OCI-LY7 (cell line): ENCODE results near the gene MC3R. TPM values are rescaled to one million over a fixed set of nuclear protein-coding genes. Genes with fewer than 3 reads are reported as not detected.

Experiments used
- BruUV-seq: library from RNA; stranded (reverse); fragments of 400-500 nt; replicated peaks from 2 replicates; lab custom pipeline; 2021; lab: Mats Ljungman, UMichigan
- CTCF ChIA-PET: fragments of 300-600 bp; sonication (Branson Sonifier 250); formaldehyde crosslinking; loops from one replicate; lab custom pipeline; 2022; ENCODE audit warnings: antibody characterized with exemption; ENCODE audit not compliant: unreplicated experiment; lab: Charles Lee
- POLR2A ChIA-PET: fragments of 300-600 bp; sonication (Branson Sonifier 250); formaldehyde crosslinking; loops from one replicate; lab custom pipeline; 2022; ENCODE audit warnings: antibody characterized with exemption; lab: Charles Lee
- DNase-seq: peaks from one replicate; pipeline ENCODE4 v3.0.0-alpha.2; 2015; ENCODE audit warnings: low spot score
- H2AFZ ChIP-seq: fragments of 200-600 bp; sonication (generic), shearing (Covaris generic); 2 replicates; pipeline ENCODE4 v1.6.1; 2014; ENCODE audit warnings: mild to moderate bottlenecking, antibody characterized with exemption, low read length, moderate library complexity
- H3K27ac ChIP-seq: fragments of 200-600 bp; sonication (generic); 2 replicates; pipeline ENCODE4 v1.5.1; 2014; ENCODE audit warnings: mixed run types, low read depth, mild to moderate bottlenecking, moderate library complexity, low read length, inconsistent platforms; ENCODE audit not compliant: poor library complexity, severe bottlenecking
- H3K36me3 ChIP-seq: fragments of 200-600 bp; sonication (generic); 2 replicates; pipeline ENCODE4 v1.6.1; 2014; ENCODE audit warnings: mild to moderate bottlenecking, antibody characterized with exemption, low read length, moderate library complexity, mixed read lengths; ENCODE audit not compliant: insufficient read depth
- H3K4me1 ChIP-seq: fragments of 200-600 bp; sonication (generic); 2 replicates; pipeline ENCODE4 v1.5.1; 2014; ENCODE audit warnings: mild to moderate bottlenecking, low read length; ENCODE audit not compliant: insufficient read depth, poor library complexity, severe bottlenecking
- H3K4me2 ChIP-seq: fragments of 200-600 bp; sonication (generic); 2 replicates; pipeline ENCODE4 v1.6.1; 2014; ENCODE audit warnings: mild to moderate bottlenecking, low read length
- H3K4me3 ChIP-seq: fragments of 200-600 bp; sonication (generic); 2 replicates; pipeline ENCODE4 v1.5.1; 2014; ENCODE audit warnings: mild to moderate bottlenecking, low read depth, low read length; ENCODE audit not compliant: poor library complexity, severe bottlenecking
- H3K79me2 ChIP-seq: fragments of 200-600 bp; sonication (generic); 2 replicates; pipeline ENCODE4 v1.6.1; 2016; ENCODE audit warnings: low read depth, mild to moderate bottlenecking, low read length, moderate library complexity, mixed read lengths; ENCODE audit not compliant: insufficient read depth
- H3K9me2 ChIP-seq: fragments of 200-600 bp; sonication (generic); 2 replicates; pipeline ENCODE4 v1.6.1; 2016; ENCODE audit warnings: mild to moderate bottlenecking, low read length, mixed read lengths; ENCODE audit not compliant: insufficient read depth
- H3K9me3 ChIP-seq: fragments of 200-600 bp; sonication (generic); 2 replicates; pipeline ENCODE4 v1.6.1; 2014; ENCODE audit warnings: mild to moderate bottlenecking, mixed run types, low read length, mixed read lengths
- H4K20me1 ChIP-seq: fragments of 200-600 bp; sonication (generic); 2 replicates; pipeline ENCODE4 v1.6.1; 2014; ENCODE audit warnings: mild to moderate bottlenecking, antibody characterized with exemption, low read length, moderate library complexity, mixed read lengths; ENCODE audit not compliant: insufficient read depth
- EZH2phosphoT487 ChIP-seq: fragments of 200-600 bp; sonication (generic); IDR thresholded peaks from 2 replicates; pipeline ENCODE4 v1.6.1; 2018; ENCODE audit warnings: low read depth, borderline replicate concordance, mild to moderate bottlenecking, mixed run types, antibody characterized with exemption, low read length, moderate library complexity, mixed read lengths
- intact Hi-C: fragments of 100-400 bp; cut with micrococcal nuclease; formaldehyde crosslinking; loops from one replicate; pipeline ENCODE4 v1.10.0; 2022; ENCODE audit not compliant: unreplicated experiment
- total RNA-seq, 2 experiments: library from RNA; depleted of rRNA in 1 of 2; stranded (reverse); fragments of >200 nt in 1 of 2; shearing (Covaris generic) in 1 of 2; gene quantifications; 2 replicates each; pipeline ENCODE4 v1.2.3, GENCODE V29; 2014 to 2022
- TF ChIP-seq, protein P1 (sequence below): fragments of 200-600 bp; sonication (generic); conservative IDR thresholded peaks from 2 replicates; pipeline ENCODE4 v1.5.1; 2014; ENCODE audit warnings: mild to moderate bottlenecking, antibody characterized with exemption, low read length, moderate library complexity, mixed read lengths

Gene MC3R
- total RNA-seq, 2 experiments from 2014 or later: not detected

DNA sequence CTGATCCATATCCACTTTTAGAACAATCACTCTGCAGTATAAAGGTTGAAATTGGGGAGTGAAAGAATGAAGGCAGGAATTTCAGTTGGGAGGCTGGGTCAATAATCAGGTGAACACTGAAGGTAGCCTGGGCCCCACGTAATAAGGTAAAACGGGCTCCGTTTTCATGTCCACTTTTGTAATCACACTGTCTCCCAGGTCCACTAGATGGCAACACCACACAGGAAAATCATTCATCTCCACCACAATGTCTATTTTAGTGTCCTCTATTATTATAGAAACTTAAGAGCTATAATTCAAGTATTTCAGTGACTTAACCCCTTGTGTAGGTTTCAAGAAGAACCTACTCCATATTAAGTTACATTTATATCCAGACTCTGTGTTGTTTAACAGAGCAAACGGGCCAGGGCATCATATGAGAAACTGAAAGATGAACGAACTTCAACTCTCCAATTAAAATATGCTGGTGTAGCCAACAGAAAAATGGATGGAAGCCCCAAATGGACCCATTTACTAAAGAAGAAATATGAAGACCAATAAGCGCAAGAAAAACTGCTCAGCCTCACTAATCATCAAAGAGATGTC is 45.9 kb upstream of the MC3R start:
- Histone ChIP-seq H3K9me2 (no peaks in the 10 kb centered on the region), H3K4me1 (no peaks in the 10 kb centered on the region), H3K4me3 (no peak overlapping the region), H2AFZ (no peak overlapping the region), H3K9me3 (peaks cover 20% of the 10 kb centered on the region), H3K4me2 (no peak overlapping the region), H3K27ac (no peak overlapping the region), H4K20me1 (no peaks in the 10 kb centered on the region), H3K36me3 (no peaks in the 10 kb centered on the region), H3K79me2 (no peaks in the 10 kb centered on the region)
- BruUV-seq: no TSS peak
- ChIA-PET POLR2A (no interaction called here), CTCF (no interaction called here)
- peak; percentile 1 for DNase-seq
- TF ChIP-seq, protein P1, sequence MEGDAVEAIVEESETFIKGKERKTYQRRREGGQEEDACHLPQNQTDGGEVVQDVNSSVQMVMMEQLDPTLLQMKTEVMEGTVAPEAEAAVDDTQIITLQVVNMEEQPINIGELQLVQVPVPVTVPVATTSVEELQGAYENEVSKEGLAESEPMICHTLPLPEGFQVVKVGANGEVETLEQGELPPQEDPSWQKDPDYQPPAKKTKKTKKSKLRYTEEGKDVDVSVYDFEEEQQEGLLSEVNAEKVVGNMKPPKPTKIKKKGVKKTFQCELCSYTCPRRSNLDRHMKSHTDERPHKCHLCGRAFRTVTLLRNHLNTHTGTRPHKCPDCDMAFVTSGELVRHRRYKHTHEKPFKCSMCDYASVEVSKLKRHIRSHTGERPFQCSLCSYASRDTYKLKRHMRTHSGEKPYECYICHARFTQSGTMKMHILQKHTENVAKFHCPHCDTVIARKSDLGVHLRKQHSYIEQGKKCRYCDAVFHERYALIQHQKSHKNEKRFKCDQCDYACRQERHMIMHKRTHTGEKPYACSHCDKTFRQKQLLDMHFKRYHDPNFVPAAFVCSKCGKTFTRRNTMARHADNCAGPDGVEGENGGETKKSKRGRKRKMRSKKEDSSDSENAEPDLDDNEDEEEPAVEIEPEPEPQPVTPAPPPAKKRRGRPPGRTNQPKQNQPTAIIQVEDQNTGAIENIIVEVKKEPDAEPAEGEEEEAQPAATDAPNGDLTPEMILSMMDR: peak; percentile 50; the same call in 1 of the 2 replicates
- no peak for TF ChIP-seq EZH2phosphoT487
- intact Hi-C loops: no loop called here

DNA sequence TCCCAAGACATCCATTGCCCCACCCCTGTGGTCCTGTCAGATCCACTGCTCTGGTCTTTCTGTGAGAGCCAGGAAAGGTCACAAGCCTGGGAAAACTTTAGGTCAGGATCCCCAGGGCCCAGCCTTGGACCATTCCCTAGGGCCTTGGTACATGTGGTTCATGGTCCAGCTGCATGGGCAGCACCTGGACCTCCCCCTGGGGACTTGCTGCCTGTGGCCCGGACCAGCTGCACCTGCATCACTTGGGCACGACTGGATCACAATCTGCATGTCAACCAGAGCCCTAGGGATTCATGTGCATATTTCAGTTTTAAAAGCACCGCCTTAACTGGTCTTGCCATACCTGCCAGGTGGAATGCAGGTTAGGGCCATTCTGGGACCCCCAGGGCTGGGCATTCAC is 44.3 kb upstream of the MC3R start:
- Histone ChIP-seq H3K4me2 (no peak overlapping the region), H4K20me1 (no peaks in the 10 kb centered on the region), H3K4me3 (no peak overlapping the region), H3K36me3 (no peaks in the 10 kb centered on the region), H3K27ac (no peak overlapping the region), H3K79me2 (no peaks in the 10 kb centered on the region), H3K9me3 (peaks cover 15% of the 10 kb centered on the region), H2AFZ (no peak overlapping the region), H3K4me1 (no peaks in the 10 kb centered on the region), H3K9me2 (no peaks in the 10 kb centered on the region)
- CTCF ChIA-PET: no interaction called here
- POLR2A ChIA-PET: no interaction called here
- intact Hi-C loops: no loop called here
- no TSS peak for BruUV-seq
- no peak for TF ChIP-seq EZH2phosphoT487
- TF ChIP-seq, protein P1: no peak
- no peak for DNase-seq

DNA sequence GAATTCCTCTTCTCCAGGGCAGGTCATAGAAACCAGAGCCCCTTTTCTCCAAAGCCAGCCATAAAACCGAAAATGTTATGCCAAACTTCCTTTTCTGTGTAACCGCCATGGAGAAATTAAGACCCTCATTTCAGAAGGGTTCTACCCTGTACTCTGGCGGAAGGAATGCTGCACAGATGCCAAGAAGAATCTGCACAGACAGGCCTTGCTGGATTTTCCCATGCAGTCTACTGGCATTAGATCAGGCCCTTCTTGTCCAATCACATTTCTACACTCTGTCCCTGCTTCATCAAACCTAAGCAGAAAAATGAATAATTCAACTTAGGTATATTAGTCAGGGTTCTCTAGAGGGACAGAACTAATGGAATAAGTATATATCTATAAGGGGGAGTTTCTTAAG is 43.2 kb upstream of the MC3R start:
- Histone ChIP-seq H3K9me2 (no peaks in the 10 kb centered on the region), H3K9me3 (peaks cover 8% of the 10 kb centered on the region), H3K27ac (no peak overlapping the region), H2AFZ (no peak overlapping the region), H3K36me3 (no peaks in the 10 kb centered on the region), H3K4me1 (no peaks in the 10 kb centered on the region), H3K4me3 (no peak overlapping the region), H4K20me1 (no peaks in the 10 kb centered on the region), H3K79me2 (no peaks in the 10 kb centered on the region), H3K4me2 (no peak overlapping the region)
- TF ChIP-seq, protein P1: no peak
- TF ChIP-seq EZH2phosphoT487: no peak
- no peak for DNase-seq
- ChIA-PET CTCF (no interaction called here), POLR2A (no interaction called here)
- no TSS peak for BruUV-seq
- intact Hi-C loops: no loop called here
